OCI-LY7 (cell line): ENCODE data around the gene CATSPERZ.

Experiments used
- CTCF ChIP-seq: fragments of 200-600 bp; sonication (generic); conservative IDR thresholded peaks from 2 replicates; pipeline ENCODE4 v1.5.1; 2014; ENCODE audit warnings: mild to moderate bottlenecking, antibody characterized with exemption, low read length, moderate library complexity, mixed read lengths
- EZH2phosphoT487 ChIP-seq: fragments of 200-600 bp; sonication (generic); IDR thresholded peaks from 2 replicates; pipeline ENCODE4 v1.6.1; 2018; ENCODE audit warnings: low read depth, borderline replicate concordance, mild to moderate bottlenecking, mixed run types, antibody characterized with exemption, low read length, moderate library complexity, mixed read lengths

DNA sequence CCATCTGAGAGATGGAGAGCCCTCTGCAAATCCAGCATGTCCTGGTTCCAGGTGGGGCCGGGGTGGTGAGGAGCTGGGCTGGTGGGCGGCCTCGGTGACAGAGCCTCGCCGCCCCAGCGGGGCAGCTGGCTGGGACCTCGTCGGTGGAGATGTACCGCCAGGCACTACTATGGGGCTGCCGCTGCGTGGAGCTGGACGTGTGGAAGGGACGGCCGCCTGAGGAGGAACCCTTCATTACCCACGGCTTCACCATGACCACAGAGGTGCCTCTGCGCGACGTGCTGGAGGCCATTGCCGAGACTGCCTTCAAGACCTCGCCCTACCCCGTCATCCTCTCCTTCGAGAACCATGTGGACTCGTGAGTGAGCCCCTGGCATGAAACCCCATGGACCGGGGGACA, 41.8 kb upstream of the CATSPERZ start:
- TF ChIP-seq CTCF (no peak), EZH2phosphoT487 (no peak)
